Trophoblast cell (in vitro differentiated cells and primary cell): ENCODE data around the gene CAPN14.

ENCODE experiments used
- DNase-seq, 2 donors: peaks; one replicate each; pipeline ENCODE4 v3.0.0-alpha.2; 2016
- H2AFZ ChIP-seq: 2 replicates; pipeline ENCODE4 v1.6.1; 2013; ENCODE audit warnings: low read length, moderate library complexity, mild to moderate bottlenecking; ENCODE audit not compliant: insufficient read depth, poor library complexity
- H2AK5ac ChIP-seq: 2 replicates; pipeline ENCODE4 v1.6.1; 2013; ENCODE audit warnings: mild to moderate bottlenecking, low read length
- H2BK120ac ChIP-seq: 2 replicates; pipeline ENCODE4 v1.6.1; 2013; ENCODE audit warnings: low read length, mild to moderate bottlenecking, moderate library complexity; ENCODE audit not compliant: insufficient read depth, poor library complexity
- H2BK12ac ChIP-seq: 2 replicates; pipeline ENCODE4 v1.6.1; 2013; ENCODE audit warnings: mild to moderate bottlenecking, low read length, moderate library complexity
- H2BK5ac ChIP-seq: 2 replicates; pipeline ENCODE4 v1.6.1; 2013; ENCODE audit warnings: low read length, low read depth, moderate library complexity, mild to moderate bottlenecking; ENCODE audit not compliant: poor library complexity
- H3K14ac ChIP-seq: 2 replicates; pipeline ENCODE4 v1.6.1; 2013; ENCODE audit warnings: mild to moderate bottlenecking, low read length
- H3K18ac ChIP-seq: 2 replicates; pipeline ENCODE4 v1.6.1; 2013; ENCODE audit warnings: mild to moderate bottlenecking, low read length
- H3K23ac ChIP-seq: 2 replicates; pipeline ENCODE4 v1.6.1; 2013; ENCODE audit warnings: low read length
- H3K27ac ChIP-seq: 2 replicates; pipeline ENCODE4 v1.5.1; 2013; ENCODE audit warnings: low read depth, mild to moderate bottlenecking, inconsistent platforms, low read length, moderate library complexity
- H3K27me3 ChIP-seq: 2 replicates; pipeline ENCODE4 v1.6.1; 2013; ENCODE audit warnings: inconsistent platforms, mild to moderate bottlenecking, low read length, moderate library complexity; ENCODE audit not compliant: insufficient read depth
- H3K36me3 ChIP-seq, 2 experiments: 1 replicate in 1 of 2; 2 replicates in 1 of 2; pipeline ENCODE4 v1.6.1; 2013; ENCODE audit warnings: low read length in 2 of 2, mild to moderate bottlenecking in 2 of 2, moderate library complexity in 1 of 2; ENCODE audit not compliant: insufficient read depth in 2 of 2, control insufficient read depth in 1 of 2
- H3K4ac ChIP-seq: 2 replicates; pipeline ENCODE4 v1.6.1; 2013; ENCODE audit warnings: low read depth, mild to moderate bottlenecking, low read length, moderate library complexity
- H3K4me1 ChIP-seq, 2 experiments: 1 replicate in 1 of 2; 2 replicates in 1 of 2; pipeline ENCODE4 v1.6.1; 2013; ENCODE audit warnings: low read length in 2 of 2, mild to moderate bottlenecking in 2 of 2, moderate library complexity in 1 of 2; ENCODE audit not compliant: insufficient read depth in 2 of 2, control insufficient read depth in 1 of 2
- H3K4me2 ChIP-seq: 2 replicates; pipeline ENCODE4 v1.6.1; 2013; ENCODE audit warnings: inconsistent platforms, mild to moderate bottlenecking, low read length, moderate library complexity
- H3K4me3 ChIP-seq: 2 replicates; pipeline ENCODE4 v1.5.1; 2013; ENCODE audit warnings: mild to moderate bottlenecking, low read depth, low read length, inconsistent platforms
- H3K79me1 ChIP-seq: one replicate; pipeline ENCODE4 v1.6.1; 2013; ENCODE audit warnings: low read length
- H3K79me2 ChIP-seq: 2 replicates; pipeline ENCODE4 v1.6.1; 2013; ENCODE audit warnings: low read length, mild to moderate bottlenecking; ENCODE audit not compliant: control insufficient read depth, insufficient read depth, poor library complexity
- H3K9ac ChIP-seq: 2 replicates; pipeline ENCODE4 v1.6.1; 2013; ENCODE audit warnings: mild to moderate bottlenecking, low read length
- H3K9me3 ChIP-seq: 2 replicates; pipeline ENCODE4 v1.6.1; 2013; ENCODE audit warnings: low read depth, mild to moderate bottlenecking, control low read depth, inconsistent platforms, low read length; ENCODE audit not compliant: insufficient read depth
- H4K12ac ChIP-seq: 2 replicates; pipeline ENCODE4 v1.6.1; 2013; ENCODE audit warnings: low read depth, mild to moderate bottlenecking, low read length, moderate library complexity
- H4K8ac ChIP-seq: 2 replicates; pipeline ENCODE4 v1.6.1; 2013; ENCODE audit warnings: low read depth, mild to moderate bottlenecking, low read length, moderate library complexity
- H4K91ac ChIP-seq: one replicate; pipeline ENCODE4 v1.6.1; 2013; ENCODE audit warnings: low read depth, mild to moderate bottlenecking, low read length, moderate library complexity
- WGBS: extraction: QIAGEN DNeasy Blood & Tissue Kit; methylation state at CpG from one replicate; pipeline ENCODE4 v1.1.7; 2013; ENCODE audit warnings: missing lambda C conversion rate; ENCODE audit not compliant: insufficient read length, insufficient coverage; ENCODE audit errors: extremely low coverage; 5-methylcytosine and 5-hydroxymethylcytosine counted together

Gene CAPN14

DNA sequence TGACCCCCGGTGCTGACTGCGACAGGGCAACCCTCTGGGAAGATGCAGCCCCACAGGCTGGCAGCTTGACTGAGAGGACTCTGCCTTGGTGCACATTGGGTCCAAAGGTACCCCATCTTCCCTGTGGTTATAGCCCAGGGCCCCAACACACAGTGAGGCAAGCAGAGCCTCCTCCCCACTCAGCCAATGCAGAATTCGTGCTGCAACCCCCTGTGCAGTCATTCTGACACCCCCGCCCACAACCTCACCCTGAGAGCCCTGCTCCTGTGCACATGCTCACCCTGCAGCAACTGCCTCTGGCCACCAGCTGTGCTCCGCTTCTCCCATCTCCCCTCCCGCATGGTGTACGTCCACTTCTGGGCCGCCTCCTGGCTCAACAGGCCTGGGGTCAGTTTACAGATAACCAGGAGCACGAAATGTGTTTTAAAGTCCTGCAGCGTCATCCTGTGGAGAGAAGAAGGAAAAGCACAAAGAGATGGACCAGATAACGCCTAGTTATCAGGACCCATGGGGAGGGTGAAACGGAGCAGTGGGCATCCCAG is 24.4 kb downstream of the CAPN14 start:
- H3K79me1 ChIP-seq, result no peaks in the 10 kb centered on the region

DNA sequence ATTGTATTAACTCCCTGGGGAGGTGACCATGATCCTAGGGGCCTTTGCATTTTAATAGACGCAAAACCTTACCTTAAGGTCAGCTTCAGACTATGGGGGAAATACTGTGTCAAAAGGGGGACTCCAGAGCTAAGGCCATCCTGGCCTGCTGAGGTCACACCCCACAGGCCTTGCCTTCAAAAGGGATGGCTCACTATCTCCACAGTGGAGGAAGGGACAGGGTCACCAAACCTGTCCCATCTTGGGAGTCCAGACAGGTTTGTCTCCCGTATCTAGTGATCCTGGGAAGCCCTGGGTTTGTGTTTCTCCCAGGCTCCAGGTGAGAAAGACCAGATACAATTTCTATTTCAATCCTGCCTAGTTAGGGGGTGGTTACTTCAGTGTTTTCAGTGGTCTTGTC is 24.9 kb downstream of the CAPN14 start:
- H3K14ac ChIP-seq, result no peak overlapping the region
- no peak overlapping the region for H3K9ac ChIP-seq
- H4K8ac ChIP-seq, result no peak overlapping the region
- no peak overlapping the region for H2AK5ac ChIP-seq
- H4K12ac ChIP-seq, result no peak overlapping the region
- H3K9me3 ChIP-seq, result no peaks in the 10 kb centered on the region
- H3K27ac ChIP-seq, result no peak overlapping the region
- no peak overlapping the region for H3K4me3 ChIP-seq
- no peaks in the 10 kb centered on the region for H3K79me2 ChIP-seq
- no peak overlapping the region for H3K23ac ChIP-seq
- no peak overlapping the region for H3K4me2 ChIP-seq
- H3K27me3 ChIP-seq, result no peaks in the 10 kb centered on the region
- no peak for DNase-seq
- no peak overlapping the region for H3K18ac ChIP-seq
- no peak overlapping the region for H2BK120ac ChIP-seq
- no peaks in the 10 kb centered on the region for H3K36me3 ChIP-seq
- no peak overlapping the region for H3K4ac ChIP-seq
- H3K4me1 ChIP-seq, result peaks cover 0 to 5% of the 10 kb centered on the region in 2 experiments
- WGBS, result no CpG with 5 or more reads among the region's 2 CpGs
- no peak overlapping the region for H2BK12ac ChIP-seq
- H3K79me1 ChIP-seq, result no peaks in the 10 kb centered on the region
- no peak overlapping the region for H4K91ac ChIP-seq
- H2AFZ ChIP-seq, result no peak overlapping the region
- H2BK5ac ChIP-seq, result no peak overlapping the region

More for the DNA sequence above, 24.4 kb downstream of the CAPN14 start:
- Histone ChIP-seq H3K27ac (no peak overlapping the region), H2BK120ac (no peak overlapping the region), H2BK12ac (no peak overlapping the region), H2AK5ac (no peak overlapping the region), H3K14ac (no peak overlapping the region), H3K4me3 (no peak overlapping the region), H4K8ac (no peak overlapping the region), H3K9me3 (no peaks in the 10 kb centered on the region), H3K79me2 (no peaks in the 10 kb centered on the region), H3K4me2 (no peak overlapping the region), H2BK5ac (no peak overlapping the region), H2AFZ (no peak overlapping the region), H3K4ac (no peak overlapping the region), H3K36me3 (no peaks in the 10 kb centered on the region), H3K27me3 (no peaks in the 10 kb centered on the region), H3K18ac (no peak overlapping the region), H4K91ac (no peak overlapping the region), H4K12ac (no peak overlapping the region), H3K23ac (no peak overlapping the region), H3K9ac (no peak overlapping the region), H3K4me1 (peaks cover 3 to 8% of the 10 kb centered on the region in 2 experiments)
- WGBS, result no CpG with 5 or more reads among the region's 12 CpGs
- no peak for DNase-seq

GRCh38 chr2:31191931-31192330 is 25.4 kb downstream of the CAPN14 start:
- H3K9me3 ChIP-seq, result no peaks in the 10 kb centered on the region

DNA sequence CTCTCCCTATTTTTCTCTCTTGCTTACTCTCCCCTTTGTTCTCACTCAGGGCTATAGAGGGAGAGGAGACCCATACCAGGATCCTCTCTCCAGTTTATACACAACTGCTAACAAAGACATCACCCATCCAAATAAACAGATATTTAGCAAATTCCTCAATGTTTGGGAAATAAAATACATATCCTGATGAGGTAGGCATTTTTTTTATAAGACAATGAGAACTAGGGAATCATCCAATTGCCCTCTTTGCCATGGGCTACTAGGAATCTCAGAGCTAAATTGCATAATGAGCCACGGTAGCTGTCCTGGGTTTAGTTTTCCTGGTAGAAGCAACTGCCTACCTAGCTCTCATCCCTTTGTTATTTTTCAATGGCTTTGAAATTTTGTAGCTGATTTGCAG is 27.1 kb downstream of the CAPN14 start:
- Histone ChIP-seq H3K36me3 (no peaks in the 10 kb centered on the region), H3K4me2 (no peak overlapping the region), H2BK120ac (no peak overlapping the region), H2AK5ac (no peak overlapping the region), H4K12ac (no peak overlapping the region), H3K14ac (no peak overlapping the region), H3K27me3 (no peaks in the 10 kb centered on the region), H3K23ac (no peak overlapping the region), H3K18ac (no peak overlapping the region), H2BK12ac (no peak overlapping the region), H3K4ac (no peak overlapping the region), H4K91ac (no peak overlapping the region), H4K8ac (no peak overlapping the region), H3K79me1 (no peaks in the 10 kb centered on the region), H3K4me3 (no peak overlapping the region), H3K9me3 (no peaks in the 10 kb centered on the region), H3K9ac (no peak overlapping the region), H3K4me1 (no peaks in the 10 kb centered on the region), H3K27ac (no peak overlapping the region), H2BK5ac (no peak overlapping the region), H3K79me2 (no peaks in the 10 kb centered on the region), H2AFZ (no peak overlapping the region)
- no peak for DNase-seq
- WGBS, result no CpG with 5 or more reads among the region's 1 CpG

More at GRCh38 chr2:31191931-31192330, 25.4 kb downstream of the CAPN14 start:
- Histone ChIP-seq H2BK5ac (no peak overlapping the region), H3K27me3 (no peaks in the 10 kb centered on the region), H4K8ac (no peak overlapping the region), H3K79me1 (no peaks in the 10 kb centered on the region), H3K14ac (no peak overlapping the region), H3K79me2 (no peaks in the 10 kb centered on the region), H4K91ac (no peak overlapping the region), H2AFZ (no peak overlapping the region), H3K4me2 (no peak overlapping the region), H4K12ac (no peak overlapping the region), H3K18ac (no peak overlapping the region), H2BK12ac (no peak overlapping the region), H2BK120ac (no peak overlapping the region), H3K4ac (no peak overlapping the region), H3K27ac (no peak overlapping the region), H2AK5ac (no peak overlapping the region), H3K23ac (no peak overlapping the region), H3K9ac (no peak overlapping the region), H3K36me3 (no peaks in the 10 kb centered on the region), H3K4me3 (no peak overlapping the region), H3K4me1 (peaks cover 0 to under 1% of the 10 kb centered on the region in 2 experiments)
- DNase-seq, result no peak
- no CpG with 5 or more reads among the region's 11 CpGs for WGBS
